HepG2 (cell line): Measurements from ENCODE around the gene S100A12. TPM values are rescaled to one million over a fixed set of nuclear protein-coding genes. Genes with fewer than 3 reads are reported as not detected.
A peak's percentile ranks its signal among the peaks of the same experiment; 100 is the strongest.

Experiments used
- ARID2 ChIP-seq: sonication (generic); formaldehyde crosslinking; IDR thresholded peaks from 2 replicates; pipeline ENCODE4 v1.8.1; 2022; ENCODE audit warnings: mild to moderate bottlenecking, missing genetic modification reagents, borderline replicate concordance
- CBX1 ChIP-seq: IDR thresholded peaks from one replicate; pipeline ENCODE4 v1.6.1; 2016; ENCODE audit warnings: antibody characterized with exemption, low read depth
- E2F1 ChIP-seq: sonication (generic); formaldehyde crosslinking; IDR thresholded peaks from 2 replicates; pipeline ENCODE4 v1.5.0; 2020; ENCODE audit warnings: missing genetic modification reagents
- KMT2A ChIP-seq: sonication (generic); formaldehyde crosslinking; IDR thresholded peaks from 2 replicates; pipeline ENCODE4 v1.4.0; 2020; ENCODE audit warnings: missing genetic modification reagents
- MBD4 ChIP-seq: IDR thresholded peaks from 2 replicates; pipeline ENCODE4 v1.6.1; 2012; ENCODE audit warnings: low read length, inconsistent platforms, borderline replicate concordance
- SNAPC2 ChIP-seq: sonication (generic); formaldehyde crosslinking; IDR thresholded peaks from 2 replicates; pipeline ENCODE4 v1.8.1; 2022; ENCODE audit warnings: mild to moderate bottlenecking, missing genetic modification reagents
- SOX13 ChIP-seq, 3 experiments: fragments of 450-650 bp in 1 of 3; sonication (generic) in 1 of 3; formaldehyde crosslinking in 1 of 3; IDR thresholded peaks in 2 of 3; conservative IDR thresholded peaks in 1 of 3; 2 replicates each; pipeline versions ENCODE4 v1.5.0 to v1.6.1; 2016 to 2020; ENCODE audit warnings: antibody characterized with exemption in 1 of 3, mild to moderate bottlenecking in 1 of 3, missing compliant biosample characterization in 1 of 3, missing genetic modification reagents in 1 of 3, moderate library complexity in 1 of 3
- SRF ChIP-seq: IDR thresholded peaks from 2 replicates; pipeline ENCODE4 v1.6.1; 2011; ENCODE audit warnings: mild to moderate bottlenecking, low read depth, low read length, moderate library complexity
- TBP ChIP-seq: sonication (generic); formaldehyde crosslinking; IDR thresholded peaks from 2 replicates; pipeline ENCODE4 v1.5.0; 2020; ENCODE audit warnings: missing genetic modification reagents
- THYN1 ChIP-seq: sonication (generic); formaldehyde crosslinking; IDR thresholded peaks from 2 replicates; pipeline ENCODE4 v1.8.1; 2023; ENCODE audit warnings: low read depth, mild to moderate bottlenecking, moderate library complexity, missing genetic modification reagents, borderline replicate concordance
- ZC3H4 ChIP-seq: sonication (generic); formaldehyde crosslinking; IDR thresholded peaks from 2 replicates; pipeline ENCODE4 v1.4.0; 2020; ENCODE audit warnings: missing genetic modification reagents, borderline replicate concordance
- ZNF350 ChIP-seq: sonication (generic); formaldehyde crosslinking; IDR thresholded peaks from 2 replicates; pipeline ENCODE4 v1.4.0; 2020; ENCODE audit warnings: mild to moderate bottlenecking, low read depth, missing genetic modification reagents, borderline replicate concordance
- ZNF557 ChIP-seq: sonication (generic); formaldehyde crosslinking; IDR thresholded peaks from 2 replicates; pipeline ENCODE4 v1.4.0; 2020; ENCODE audit warnings: missing genetic modification reagents
- polyA plus RNA-seq, 8 experiments: library from polyadenylated mRNA; depleted of rRNA in 3 of 8; stranded (reverse) in 7 of 8; unstranded in 1 of 8; fragments of >200 nt; fragmentation: Illumina TruSeq in 4 of 8; extraction: Trizol in 4 of 8; gene quantifications; 2 replicates each; pipeline versions ENCODE4 v1.2.1 to v1.2.3, GENCODE V29; 2011 to 2016; ENCODE audit warnings: low read depth in 4 of 8, missing spikeins in 1 of 8, mixed read lengths in 1 of 8; ENCODE audit not compliant: insufficient read depth in 1 of 8
- total RNA-seq, 5 experiments: library from RNA; depleted of rRNA; stranded (reverse); fragments of >200 nt; fragmentation: Illumina TruSeq; extraction: Trizol; gene quantifications; 2 replicates each; pipeline ENCODE4 v1.2.3, GENCODE V29; 2016; ENCODE audit warnings: low read depth in 1 of 5
- TF ChIP-seq, protein P1 (sequence below): sonication (generic); formaldehyde crosslinking; IDR thresholded peaks from 2 replicates; pipeline ENCODE4 v1.4.0; 2020; ENCODE audit warnings: missing genetic modification reagents
- TF ChIP-seq, protein P2 (sequence below): sonication (generic); formaldehyde crosslinking; conservative IDR thresholded peaks from 2 replicates; pipeline ENCODE4 v1.4.0; 2020; ENCODE audit warnings: mild to moderate bottlenecking, missing genetic modification reagents, moderate library complexity
- TF ChIP-seq, protein P3 (sequence below): sonication (generic); formaldehyde crosslinking; IDR thresholded peaks from 2 replicates; pipeline ENCODE4 v1.5.1; 2020; ENCODE audit warnings: missing genetic modification reagents, mild to moderate bottlenecking, borderline replicate concordance

S100A12 gene
- total and polyA plus RNA-seq, 2 of the 13 experiments (the other 11 are each of a cell fraction or from before 2014, with no cell fraction given), result not detected

DNA sequence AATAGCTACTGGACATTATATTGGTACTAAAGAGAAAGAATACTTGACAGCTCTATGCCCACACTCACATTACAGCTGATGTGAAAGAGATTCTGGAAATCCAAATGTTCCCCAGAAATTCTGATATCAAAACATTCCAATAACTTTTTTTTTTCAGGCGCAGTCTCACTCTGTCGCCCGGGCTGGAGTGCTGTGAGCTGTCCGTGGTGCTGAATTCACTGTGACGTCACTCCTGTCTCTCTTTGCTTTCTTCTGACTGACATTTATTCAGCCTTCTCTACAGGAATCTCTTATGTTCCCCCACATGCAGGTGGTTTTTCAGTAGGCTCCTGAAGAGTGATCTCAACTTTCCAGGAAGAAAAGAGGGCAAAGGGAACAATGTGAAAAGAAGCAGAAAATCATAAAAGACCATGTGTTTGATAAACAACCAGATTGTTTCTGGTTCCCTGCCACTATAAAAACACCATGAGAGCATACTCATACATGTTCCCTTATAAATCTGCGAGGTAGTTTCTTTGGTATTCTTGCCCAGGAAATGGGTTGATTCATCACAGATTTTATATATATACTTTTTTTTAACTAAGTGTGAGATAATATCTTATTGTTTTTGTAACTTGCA is 47.1 kb upstream of the S100A12 start (continued):
- TF ChIP-seq, protein P1, sequence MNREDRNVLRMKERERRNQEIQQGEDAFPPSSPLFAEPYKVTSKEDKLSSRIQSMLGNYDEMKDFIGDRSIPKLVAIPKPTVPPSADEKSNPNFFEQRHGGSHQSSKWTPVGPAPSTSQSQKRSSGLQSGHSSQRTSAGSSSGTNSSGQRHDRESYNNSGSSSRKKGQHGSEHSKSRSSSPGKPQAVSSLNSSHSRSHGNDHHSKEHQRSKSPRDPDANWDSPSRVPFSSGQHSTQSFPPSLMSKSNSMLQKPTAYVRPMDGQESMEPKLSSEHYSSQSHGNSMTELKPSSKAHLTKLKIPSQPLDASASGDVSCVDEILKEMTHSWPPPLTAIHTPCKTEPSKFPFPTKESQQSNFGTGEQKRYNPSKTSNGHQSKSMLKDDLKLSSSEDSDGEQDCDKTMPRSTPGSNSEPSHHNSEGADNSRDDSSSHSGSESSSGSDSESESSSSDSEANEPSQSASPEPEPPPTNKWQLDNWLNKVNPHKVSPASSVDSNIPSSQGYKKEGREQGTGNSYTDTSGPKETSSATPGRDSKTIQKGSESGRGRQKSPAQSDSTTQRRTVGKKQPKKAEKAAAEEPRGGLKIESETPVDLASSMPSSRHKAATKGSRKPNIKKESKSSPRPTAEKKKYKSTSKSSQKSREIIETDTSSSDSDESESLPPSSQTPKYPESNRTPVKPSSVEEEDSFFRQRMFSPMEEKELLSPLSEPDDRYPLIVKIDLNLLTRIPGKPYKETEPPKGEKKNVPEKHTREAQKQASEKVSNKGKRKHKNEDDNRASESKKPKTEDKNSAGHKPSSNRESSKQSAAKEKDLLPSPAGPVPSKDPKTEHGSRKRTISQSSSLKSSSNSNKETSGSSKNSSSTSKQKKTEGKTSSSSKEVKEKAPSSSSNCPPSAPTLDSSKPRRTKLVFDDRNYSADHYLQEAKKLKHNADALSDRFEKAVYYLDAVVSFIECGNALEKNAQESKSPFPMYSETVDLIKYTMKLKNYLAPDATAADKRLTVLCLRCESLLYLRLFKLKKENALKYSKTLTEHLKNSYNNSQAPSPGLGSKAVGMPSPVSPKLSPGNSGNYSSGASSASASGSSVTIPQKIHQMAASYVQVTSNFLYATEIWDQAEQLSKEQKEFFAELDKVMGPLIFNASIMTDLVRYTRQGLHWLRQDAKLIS, result no peak
- TF ChIP-seq SOX13 (IDR thresholded peaks at IDR 0.05) (no peak), SOX13 (CRISPR knock-in tag; conservative IDR thresholded peaks at IDR 0.05 in 1 of 2, IDR thresholded peaks at IDR 0.05 in 1 of 2) (peak in 1 of 2 experiments; percentile 25; a peak in 1 of 4 replicates), SRF (no peak), KMT2A (CRISPR knock-in tag) (no peak), SNAPC2 (CRISPR knock-in tag) (0 out of 2 replicates have a peak, but pooled peaks have one; percentile 40), CBX1 (no peak), THYN1 (CRISPR knock-in tag) (no peak), TBP (CRISPR knock-in tag) (no peak), MBD4 (no peak), E2F1 (CRISPR knock-in tag) (no peak; the same call in 1 of the 2 replicates), ZC3H4 (no peak), ZNF557 (peak; percentile 86; the same call in 1 of the 2 replicates), ZNF350 (CRISPR knock-in tag) (no peak), ARID2 (CRISPR knock-in tag) (no peak)
- TF ChIP-seq, protein P2, sequence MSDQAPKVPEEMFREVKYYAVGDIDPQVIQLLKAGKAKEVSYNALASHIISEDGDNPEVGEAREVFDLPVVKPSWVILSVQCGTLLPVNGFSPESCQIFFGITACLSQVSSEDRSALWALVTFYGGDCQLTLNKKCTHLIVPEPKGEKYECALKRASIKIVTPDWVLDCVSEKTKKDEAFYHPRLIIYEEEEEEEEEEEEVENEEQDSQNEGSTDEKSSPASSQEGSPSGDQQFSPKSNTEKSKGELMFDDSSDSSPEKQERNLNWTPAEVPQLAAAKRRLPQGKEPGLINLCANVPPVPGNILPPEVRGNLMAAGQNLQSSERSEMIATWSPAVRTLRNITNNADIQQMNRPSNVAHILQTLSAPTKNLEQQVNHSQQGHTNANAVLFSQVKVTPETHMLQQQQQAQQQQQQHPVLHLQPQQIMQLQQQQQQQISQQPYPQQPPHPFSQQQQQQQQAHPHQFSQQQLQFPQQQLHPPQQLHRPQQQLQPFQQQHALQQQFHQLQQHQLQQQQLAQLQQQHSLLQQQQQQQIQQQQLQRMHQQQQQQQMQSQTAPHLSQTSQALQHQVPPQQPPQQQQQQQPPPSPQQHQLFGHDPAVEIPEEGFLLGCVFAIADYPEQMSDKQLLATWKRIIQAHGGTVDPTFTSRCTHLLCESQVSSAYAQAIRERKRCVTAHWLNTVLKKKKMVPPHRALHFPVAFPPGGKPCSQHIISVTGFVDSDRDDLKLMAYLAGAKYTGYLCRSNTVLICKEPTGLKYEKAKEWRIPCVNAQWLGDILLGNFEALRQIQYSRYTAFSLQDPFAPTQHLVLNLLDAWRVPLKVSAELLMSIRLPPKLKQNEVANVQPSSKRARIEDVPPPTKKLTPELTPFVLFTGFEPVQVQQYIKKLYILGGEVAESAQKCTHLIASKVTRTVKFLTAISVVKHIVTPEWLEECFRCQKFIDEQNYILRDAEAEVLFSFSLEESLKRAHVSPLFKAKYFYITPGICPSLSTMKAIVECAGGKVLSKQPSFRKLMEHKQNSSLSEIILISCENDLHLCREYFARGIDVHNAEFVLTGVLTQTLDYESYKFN, result no peak
- TF ChIP-seq, protein P3, sequence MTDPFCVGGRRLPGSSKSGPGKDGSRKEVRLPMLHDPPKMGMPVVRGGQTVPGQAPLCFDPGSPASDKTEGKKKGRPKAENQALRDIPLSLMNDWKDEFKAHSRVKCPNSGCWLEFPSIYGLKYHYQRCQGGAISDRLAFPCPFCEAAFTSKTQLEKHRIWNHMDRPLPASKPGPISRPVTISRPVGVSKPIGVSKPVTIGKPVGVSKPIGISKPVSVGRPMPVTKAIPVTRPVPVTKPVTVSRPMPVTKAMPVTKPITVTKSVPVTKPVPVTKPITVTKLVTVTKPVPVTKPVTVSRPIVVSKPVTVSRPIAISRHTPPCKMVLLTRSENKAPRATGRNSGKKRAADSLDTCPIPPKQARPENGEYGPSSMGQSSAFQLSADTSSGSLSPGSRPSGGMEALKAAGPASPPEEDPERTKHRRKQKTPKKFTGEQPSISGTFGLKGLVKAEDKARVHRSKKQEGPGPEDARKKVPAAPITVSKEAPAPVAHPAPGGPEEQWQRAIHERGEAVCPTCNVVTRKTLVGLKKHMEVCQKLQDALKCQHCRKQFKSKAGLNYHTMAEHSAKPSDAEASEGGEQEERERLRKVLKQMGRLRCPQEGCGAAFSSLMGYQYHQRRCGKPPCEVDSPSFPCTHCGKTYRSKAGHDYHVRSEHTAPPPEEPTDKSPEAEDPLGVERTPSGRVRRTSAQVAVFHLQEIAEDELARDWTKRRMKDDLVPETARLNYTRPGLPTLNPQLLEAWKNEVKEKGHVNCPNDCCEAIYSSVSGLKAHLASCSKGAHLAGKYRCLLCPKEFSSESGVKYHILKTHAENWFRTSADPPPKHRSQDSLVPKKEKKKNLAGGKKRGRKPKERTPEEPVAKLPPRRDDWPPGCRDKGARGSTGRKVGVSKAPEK (CRISPR knock-in tag), result no peak
